K562 (cell line): ENCODE results near the gene INTS1. TPM values are rescaled to one million over a fixed set of nuclear protein-coding genes. Genes with fewer than 3 reads are reported as not detected.

Experiments
- ATF7 ChIP-seq: fragments of 450-650 bp; IDR thresholded peaks from 2 replicates; pipeline ENCODE4 v1.7.1; 2014; ENCODE audit warnings: mild to moderate bottlenecking, moderate library complexity
- CCNT2 ChIP-seq: IDR thresholded peaks from 2 replicates; pipeline ENCODE4 v1.6.1; 2011; ENCODE audit warnings: borderline replicate concordance, low read depth, mild to moderate bottlenecking, moderate library complexity, mixed read lengths, low read length; ENCODE audit not compliant: insufficient read length; ENCODE audit errors: extremely low read depth
- CXXC5 ChIP-seq: fragments of 250-450 bp; sonication (Bioruptor Pico); IDR thresholded peaks from 2 replicates; pipeline ENCODE4 v1.8.0; 2022; ENCODE audit warnings: inconsistent platforms, mild to moderate bottlenecking, moderate library complexity
- DPF2 ChIP-seq: fragments of 450-650 bp; IDR thresholded peaks from 2 replicates; pipeline ENCODE4 v1.6.1; 2016
- EGR1 ChIP-seq: fragments of 450-650 bp; conservative IDR thresholded peaks from 2 replicates; pipeline ENCODE4 v1.6.1; 2017; ENCODE audit warnings: mild to moderate bottlenecking
- ETV5 ChIP-seq: sonication (generic); formaldehyde crosslinking; IDR thresholded peaks from 2 replicates; pipeline ENCODE4 v1.4.0; 2020; ENCODE audit warnings: low read depth, mild to moderate bottlenecking, missing genetic modification reagents
- FOSL1 ChIP-seq: fragments of 200-800 bp; sonication (Bioruptor generic); conservative IDR thresholded peaks from 2 replicates; pipeline ENCODE4 v1.6.1; 2016; ENCODE audit warnings: missing genetic modification characterization, missing compliant biosample characterization
- HMGN3 ChIP-seq: IDR thresholded peaks from 2 replicates; pipeline ENCODE4 v1.6.1; 2011; ENCODE audit warnings: borderline replicate concordance, low read depth, mild to moderate bottlenecking, mixed read lengths, low read length; ENCODE audit not compliant: insufficient read length; ENCODE audit errors: extremely low read depth
- JUN ChIP-seq, 2 experiments: sonication (generic) in 1 of 2; formaldehyde crosslinking in 1 of 2; IDR thresholded peaks; 2 replicates each; pipeline versions ENCODE4 v1.6.1 to v1.8.0; 2012 to 2022; ENCODE audit warnings: borderline replicate concordance in 2 of 2, mild to moderate bottlenecking in 2 of 2, improper control_type of control experiment in 1 of 2, low read depth in 1 of 2, low read length in 1 of 2, missing genetic modification reagents in 1 of 2
- JUNB ChIP-seq: fragments of 450-650 bp; formaldehyde crosslinking; conservative IDR thresholded peaks from 2 replicates; pipeline ENCODE4 v1.4.0; 2020; ENCODE audit warnings: mild to moderate bottlenecking
- NRF1 ChIP-seq, 2 experiments: fragments of 450-650 bp; IDR thresholded peaks in 1 of 2; conservative IDR thresholded peaks in 1 of 2; 2 replicates each; pipeline ENCODE4 v1.6.1; 2014; ENCODE audit warnings: mild to moderate bottlenecking in 2 of 2
- RBFOX2 ChIP-seq: fragments of 200-400 bp; formaldehyde crosslinking; IDR thresholded peaks from 2 replicates; pipeline ENCODE4 v1.6.1; 2017; ENCODE audit warnings: low read depth, mild to moderate bottlenecking, low read length, moderate library complexity
- RBM22 ChIP-seq: fragments of 200-400 bp; formaldehyde crosslinking; IDR thresholded peaks from 2 replicates; pipeline ENCODE4 v1.6.1; 2018; ENCODE audit warnings: low read length, low read depth; ENCODE audit not compliant: poor library complexity, severe bottlenecking
- RBM25 ChIP-seq: fragments of 200-400 bp; formaldehyde crosslinking; IDR thresholded peaks from 2 replicates; pipeline ENCODE4 v1.6.1; 2018; ENCODE audit warnings: low read length, low read depth, moderate library complexity; ENCODE audit not compliant: severe bottlenecking
- TBL1XR1 ChIP-seq, 2 experiments: IDR thresholded peaks; 2 replicates each; pipeline ENCODE4 v1.6.1; 2012; ENCODE audit warnings: improper control_type of control experiment in 2 of 2, low read length in 2 of 2, mild to moderate bottlenecking in 1 of 2
- ZBTB33 ChIP-seq: sonication (generic); formaldehyde crosslinking; IDR thresholded peaks from 2 replicates; pipeline ENCODE4 v1.8.1; 2023; ENCODE audit warnings: mild to moderate bottlenecking, missing genetic modification reagents
- ZNF263 ChIP-seq: sonication (generic); formaldehyde crosslinking; IDR thresholded peaks from 2 replicates; pipeline ENCODE4 v1.8.0; 2022; ENCODE audit warnings: mild to moderate bottlenecking, missing genetic modification reagents, borderline replicate concordance
- ZNF589 ChIP-seq: fragments of 200-800 bp; sonication (Bioruptor generic); IDR thresholded peaks from 2 replicates; pipeline ENCODE4 v1.6.1; 2016; ENCODE audit warnings: low read depth, missing genetic modification characterization, missing compliant biosample characterization
- polyA plus RNA-seq, 8 experiments: library from polyadenylated mRNA; depleted of rRNA in 4 of 8; stranded (reverse) in 5 of 8; unstranded in 3 of 8; fragments of >200 nt; fragmentation: Nextera tagmentation in 2 of 8; fragmentation: Illumina TruSeq in 1 of 8; extraction: Ambion mirVana in 2 of 8; extraction: Trizol in 1 of 8; gene quantifications; 2 replicates each; pipeline versions ENCODE4 v1.2.1 to v1.2.3, GENCODE V29; 2011 to 2014; ENCODE audit warnings: inconsistent platforms in 1 of 8, missing spikeins in 1 of 8
- total RNA-seq, 7 experiments: library from RNA; depleted of rRNA in 6 of 7; stranded (reverse); fragments of >200 nt in 6 of 7; fragmentation: Illumina TruSeq in 2 of 7; extraction: Trizol in 2 of 7; gene quantifications; 2 replicates each; pipeline versions ENCODE4 v1.2.1 to v1.2.3, GENCODE V29; 2011 to 2021; ENCODE audit warnings: low replicate concordance in 1 of 7
- TF ChIP-seq, protein P1 (sequence below), 2 experiments: IDR thresholded peaks; 2 replicates each; pipeline ENCODE4 v1.6.1; 2012; ENCODE audit warnings: improper control_type of control experiment in 2 of 2, low read depth in 2 of 2, low read length in 2 of 2, borderline replicate concordance in 1 of 2
- TF ChIP-seq, protein P2 (sequence below): fragments of 200-800 bp; sonication (Bioruptor generic); IDR thresholded peaks from 2 replicates; pipeline ENCODE4 v1.6.1; 2017; ENCODE audit warnings: missing genetic modification characterization, missing compliant biosample characterization

INTS1 gene
- total and polyA plus RNA-seq, 9 of the 15 experiments (the other 6 are each of a cell fraction or from before 2014, with no cell fraction given): 0.34 to 119 (median 18.5) TPM

DNA sequence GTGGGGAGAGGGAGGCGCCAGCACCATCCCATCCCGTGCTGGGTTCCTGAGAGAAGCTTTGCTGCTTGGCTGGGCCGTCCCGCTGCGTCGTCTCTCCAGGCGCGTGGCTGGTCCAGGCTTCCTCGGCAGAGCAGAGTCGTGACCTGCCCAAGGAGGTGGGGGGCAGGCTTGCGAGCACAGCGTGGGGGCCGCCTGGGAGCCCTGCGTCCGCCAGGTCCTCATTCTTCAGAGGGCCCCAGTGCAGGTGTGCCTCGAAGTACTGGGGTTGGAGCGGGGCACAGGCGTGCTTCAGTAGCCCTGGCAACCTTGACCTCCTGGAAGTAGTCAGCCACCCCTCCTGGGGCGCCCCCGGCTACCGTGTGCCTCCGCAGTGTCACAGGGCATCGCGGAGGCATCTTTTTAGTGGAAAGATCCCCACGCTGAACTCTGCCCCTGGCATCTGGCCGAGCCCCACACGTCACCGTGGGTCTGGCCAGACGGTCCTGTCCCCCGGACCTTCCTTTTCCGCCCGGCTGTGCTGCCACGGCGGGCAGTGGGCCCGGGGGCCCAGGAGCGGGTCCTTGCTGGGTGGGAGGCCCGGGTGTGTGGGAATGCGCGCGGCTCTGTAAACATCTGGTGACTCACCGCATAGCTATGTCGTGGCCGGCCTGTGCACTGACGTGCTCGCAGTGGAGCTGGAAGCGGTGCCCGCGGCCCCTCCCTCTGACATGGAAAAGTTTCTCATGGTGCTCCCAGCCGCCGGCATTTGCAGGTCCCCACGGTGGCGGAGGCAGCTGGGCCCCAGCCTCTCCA, 32.8 kb upstream of the INTS1 start (continued):
- TF ChIP-seq, protein P1, sequence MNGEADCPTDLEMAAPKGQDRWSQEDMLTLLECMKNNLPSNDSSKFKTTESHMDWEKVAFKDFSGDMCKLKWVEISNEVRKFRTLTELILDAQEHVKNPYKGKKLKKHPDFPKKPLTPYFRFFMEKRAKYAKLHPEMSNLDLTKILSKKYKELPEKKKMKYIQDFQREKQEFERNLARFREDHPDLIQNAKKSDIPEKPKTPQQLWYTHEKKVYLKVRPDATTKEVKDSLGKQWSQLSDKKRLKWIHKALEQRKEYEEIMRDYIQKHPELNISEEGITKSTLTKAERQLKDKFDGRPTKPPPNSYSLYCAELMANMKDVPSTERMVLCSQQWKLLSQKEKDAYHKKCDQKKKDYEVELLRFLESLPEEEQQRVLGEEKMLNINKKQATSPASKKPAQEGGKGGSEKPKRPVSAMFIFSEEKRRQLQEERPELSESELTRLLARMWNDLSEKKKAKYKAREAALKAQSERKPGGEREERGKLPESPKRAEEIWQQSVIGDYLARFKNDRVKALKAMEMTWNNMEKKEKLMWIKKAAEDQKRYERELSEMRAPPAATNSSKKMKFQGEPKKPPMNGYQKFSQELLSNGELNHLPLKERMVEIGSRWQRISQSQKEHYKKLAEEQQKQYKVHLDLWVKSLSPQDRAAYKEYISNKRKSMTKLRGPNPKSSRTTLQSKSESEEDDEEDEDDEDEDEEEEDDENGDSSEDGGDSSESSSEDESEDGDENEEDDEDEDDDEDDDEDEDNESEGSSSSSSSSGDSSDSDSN (IDR thresholded peaks at IDR 0.05; ENCODE audit: borderline replicate concordance in 1 of 2, low read depth in 2 of 2, low read length in 2 of 2): no peak
- TF ChIP-seq EGR1 (peak; percentile 38), ZNF263 (CRISPR knock-in tag) (peak; percentile 65; the same call in 1 of the 2 replicates), CXXC5 (CRISPR knock-in tag) (peak; percentile 9; the same call in 1 of the 2 replicates), DPF2 (peak; percentile 55), JUN (IDR thresholded peaks at IDR 0.05; ENCODE audit: borderline replicate concordance, low read depth, low read length) (peak; percentile 92), JUN (CRISPR knock-in tag; IDR thresholded peaks at IDR 0.05; ENCODE audit: borderline replicate concordance) (no peak), ETV5 (CRISPR knock-in tag) (0 out of 2 replicates have a peak, but pooled peaks have one; percentile 25), JUNB (CRISPR knock-in tag) (0 out of 2 replicates have a peak, but pooled peaks have one; percentile 44), RBM22 (peak; percentile 71), TBL1XR1 (IDR thresholded peaks at IDR 0.05; ENCODE audit: low read length in 2 of 2) (no peak), RBM25 (no peak), ZNF589 (CRISPR knock-in tag) (0 out of 2 replicates have a peak, but pooled peaks have one; percentile 20), HMGN3 (peak; percentile 65), FOSL1 (tag) (peak; percentile 98), ZBTB33 (CRISPR knock-in tag) (peak; percentile 62; the same call in 1 of the 2 replicates), CCNT2 (peak; percentile 83), ATF7 (peak; percentile 70), RBFOX2 (peak; percentile 63), NRF1 (conservative IDR thresholded peaks at IDR 0.05 in 1 of 2, IDR thresholded peaks at IDR 0.05 in 1 of 2) (peak; percentile 35 to 57; a peak in 2 of 4 replicates)
- TF ChIP-seq, protein P2, sequence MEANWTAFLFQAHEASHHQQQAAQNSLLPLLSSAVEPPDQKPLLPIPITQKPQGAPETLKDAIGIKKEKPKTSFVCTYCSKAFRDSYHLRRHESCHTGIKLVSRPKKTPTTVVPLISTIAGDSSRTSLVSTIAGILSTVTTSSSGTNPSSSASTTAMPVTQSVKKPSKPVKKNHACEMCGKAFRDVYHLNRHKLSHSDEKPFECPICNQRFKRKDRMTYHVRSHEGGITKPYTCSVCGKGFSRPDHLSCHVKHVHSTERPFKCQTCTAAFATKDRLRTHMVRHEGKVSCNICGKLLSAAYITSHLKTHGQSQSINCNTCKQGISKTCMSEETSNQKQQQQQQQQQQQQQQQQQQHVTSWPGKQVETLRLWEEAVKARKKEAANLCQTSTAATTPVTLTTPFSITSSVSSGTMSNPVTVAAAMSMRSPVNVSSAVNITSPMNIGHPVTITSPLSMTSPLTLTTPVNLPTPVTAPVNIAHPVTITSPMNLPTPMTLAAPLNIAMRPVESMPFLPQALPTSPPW: peak; percentile 73
